Measurements from ENCODE around the gene BATF. TPM values are rescaled to one million over a fixed set of nuclear protein-coding genes. Genes with fewer than 3 reads are reported as not detected.

The BATF gene
- total and polyA plus RNA-seq, 2 experiments from 2014 or later, result 3.1 TPM; not detected in 1

GRCh38 chr14:75561013-75561432, 38.8 kb downstream of the BATF start:
- H3K79me2 ChIP-seq, result no peaks in the 10 kb centered on the region
- H4K20me1 ChIP-seq (ENCODE audit: insufficient read depth, poor library complexity, severe bottlenecking), result no peaks in the 10 kb centered on the region
- H3K4me1 ChIP-seq (ENCODE audit: insufficient read depth), result no peaks in the 10 kb centered on the region
- no peak overlapping the region for H2AFZ ChIP-seq
- H3K27me3 ChIP-seq, result no peaks in the 10 kb centered on the region
- TF ChIP-seq CTCF (IDR thresholded peaks at IDR 0.05; ENCODE audit: poor library complexity), result peak; percentile 85
- no peak for TF ChIP-seq EZH2phosphoT487 (IDR thresholded peaks at IDR 0.05; ENCODE audit: low read depth, severe bottlenecking, unreplicated experiment)
- 4% methylated on average over 6 of the region's 6 CpGs for WGBS (ENCODE audit: low lambda C conversion rate, missing lambda C conversion rate)
- DNase-seq (ENCODE audit: low spot score), result peak; percentile 93
- H3K4me2 ChIP-seq, result no peak overlapping the region
- H3K27ac ChIP-seq, result no peak overlapping the region
- no peaks in the 10 kb centered on the region for H3K9me2 ChIP-seq (replicated peaks; ENCODE audit: insufficient read depth)
- no peaks in the 10 kb centered on the region for H3K9me3 ChIP-seq (ENCODE audit: low read depth)
- no peak overlapping the region for H3K4me3 ChIP-seq
- H3K36me3 ChIP-seq (replicated peaks; ENCODE audit: insufficient read depth, low read depth), result no peaks in the 10 kb centered on the region

GRCh38 chr14:75562089-75562488, 39.8 kb downstream of the BATF start:
- no peak overlapping the region for H3K4me3 ChIP-seq
- no peaks in the 10 kb centered on the region for H3K9me2 ChIP-seq (replicated peaks; ENCODE audit: insufficient read depth)
- no peak overlapping the region for H3K27ac ChIP-seq
- H2AFZ ChIP-seq, result no peak overlapping the region
- H4K20me1 ChIP-seq (ENCODE audit: insufficient read depth, poor library complexity, severe bottlenecking), result no peaks in the 10 kb centered on the region
- no peak for DNase-seq (ENCODE audit: low spot score)
- 66% methylated on average over 7 of the region's 7 CpGs for WGBS (ENCODE audit: low lambda C conversion rate, missing lambda C conversion rate)
- H3K27me3 ChIP-seq, result no peaks in the 10 kb centered on the region
- H3K4me1 ChIP-seq (ENCODE audit: insufficient read depth), result no peaks in the 10 kb centered on the region
- no peaks in the 10 kb centered on the region for H3K79me2 ChIP-seq
- H3K36me3 ChIP-seq (replicated peaks; ENCODE audit: insufficient read depth, low read depth), result no peaks in the 10 kb centered on the region
- H3K9me3 ChIP-seq (ENCODE audit: low read depth), result no peaks in the 10 kb centered on the region
- H3K4me2 ChIP-seq, result no peak overlapping the region
- TF ChIP-seq EZH2 (IDR thresholded peaks at IDR 0.05; ENCODE audit: borderline replicate concordance) (no peak), CTCF (IDR thresholded peaks at IDR 0.05; ENCODE audit: poor library complexity) (no peak), EZH2phosphoT487 (IDR thresholded peaks at IDR 0.05; ENCODE audit: low read depth, severe bottlenecking, unreplicated experiment) (no peak)

- H3K27me3 ChIP-seq, result no peaks in the 10 kb centered on the region
- DNase-seq (ENCODE audit: low spot score), result no peak
- no peaks in the 10 kb centered on the region for H3K36me3 ChIP-seq (replicated peaks; ENCODE audit: insufficient read depth, low read depth)
- no peak overlapping the region for H3K4me2 ChIP-seq
- 86% methylated on average over 4 of the region's 4 CpGs for WGBS (ENCODE audit: low lambda C conversion rate, missing lambda C conversion rate)
- H3K4me3 ChIP-seq, result no peak overlapping the region
- no peaks in the 10 kb centered on the region for H3K9me2 ChIP-seq (replicated peaks; ENCODE audit: insufficient read depth)
- no peaks in the 10 kb centered on the region for H3K79me2 ChIP-seq
- no peaks in the 10 kb centered on the region for H4K20me1 ChIP-seq (ENCODE audit: insufficient read depth, poor library complexity, severe bottlenecking)
- H3K9me3 ChIP-seq (ENCODE audit: low read depth), result no peaks in the 10 kb centered on the region
- H3K4me1 ChIP-seq (ENCODE audit: insufficient read depth), result no peaks in the 10 kb centered on the region
- H3K27ac ChIP-seq, result no peak overlapping the region
- TF ChIP-seq CTCF (IDR thresholded peaks at IDR 0.05; ENCODE audit: poor library complexity), result no peak
- TF ChIP-seq EZH2phosphoT487 (IDR thresholded peaks at IDR 0.05; ENCODE audit: low read depth, severe bottlenecking, unreplicated experiment), result no peak
- TF ChIP-seq EZH2 (IDR thresholded peaks at IDR 0.05; ENCODE audit: borderline replicate concordance), result no peak
- H2AFZ ChIP-seq, result no peak overlapping the region
These were observed 40.2 kb downstream of the BATF start for GRCh38 chr14:75562489-75562888.

- H3K9me3 ChIP-seq (ENCODE audit: low read depth), result no peaks in the 10 kb centered on the region
- DNase-seq (ENCODE audit: low spot score), result no peak
- no peak for TF ChIP-seq EZH2 (IDR thresholded peaks at IDR 0.05; ENCODE audit: borderline replicate concordance)
- no peak for TF ChIP-seq CTCF (IDR thresholded peaks at IDR 0.05; ENCODE audit: poor library complexity)
- no peak for TF ChIP-seq EZH2phosphoT487 (IDR thresholded peaks at IDR 0.05; ENCODE audit: low read depth, severe bottlenecking, unreplicated experiment)
- no peak overlapping the region for H3K27ac ChIP-seq
- no peaks in the 10 kb centered on the region for H3K79me2 ChIP-seq
- WGBS (ENCODE audit: low lambda C conversion rate, missing lambda C conversion rate), result 81% methylated on average over 4 of the region's 4 CpGs
- H3K27me3 ChIP-seq, result no peaks in the 10 kb centered on the region
- no peaks in the 10 kb centered on the region for H4K20me1 ChIP-seq (ENCODE audit: insufficient read depth, poor library complexity, severe bottlenecking)
- H2AFZ ChIP-seq, result no peak overlapping the region
- H3K4me3 ChIP-seq, result no peak overlapping the region
- H3K9me2 ChIP-seq (replicated peaks; ENCODE audit: insufficient read depth), result no peaks in the 10 kb centered on the region
- no peaks in the 10 kb centered on the region for H3K4me1 ChIP-seq (ENCODE audit: insufficient read depth)
- H3K36me3 ChIP-seq (replicated peaks; ENCODE audit: insufficient read depth, low read depth), result no peaks in the 10 kb centered on the region
- H3K4me2 ChIP-seq, result no peak overlapping the region
These were observed 41.7 kb downstream of the BATF start for GRCh38 chr14:75563931-75564330.
